SH-SY5Y (cell line): Measurements from ENCODE around the gene COPE.

Experiments used
- GATA2 ChIP-seq: IDR thresholded peaks from 2 replicates; pipeline ENCODE4 v1.6.1; 2011; ENCODE audit warnings: mild to moderate bottlenecking, low read depth, low read length
- GATA3 ChIP-seq: IDR thresholded peaks from 2 replicates; pipeline ENCODE4 v1.6.1; 2011; ENCODE audit warnings: low read depth, mild to moderate bottlenecking, low read length, moderate library complexity

GRCh38 chr19:18955042-18955441, 35.9 kb upstream of the COPE start:
- no peak for TF ChIP-seq GATA2
- no peak for TF ChIP-seq GATA3
